ENCODE measurements around the gene EPHB2. TPM values are rescaled to one million over a fixed set of nuclear protein-coding genes. Genes with fewer than 3 reads are reported as not detected.

EPHB2 gene
- total and polyA plus RNA-seq, 2 donors (not counting 1 experiment from before 2014, with no cell fraction given), result 0.07 to 0.39 TPM

GRCh38 chr1:22953740-22954141, 243.1 kb downstream of the EPHB2 start:
- Mint-ChIP-seq H3K27ac (no peak overlapping the region), H3K27me3 (peaks cover 37% of the 10 kb centered on the region), H3K4me3 (no peak overlapping the region), H3K4me1 (no peaks in the 10 kb centered on the region), H3K9me3 (ENCODE audit: insufficient read depth) (peaks cover 2% of the 10 kb centered on the region)
- no peak overlapping the region for H3K9ac ChIP-seq (ENCODE audit: low read length)
- no peaks in the 10 kb centered on the region for H3K79me2 ChIP-seq (ENCODE audit: control insufficient read depth, insufficient read depth, low read length)
- H3K27me3 ChIP-seq (replicated peaks in 1 of 4; ENCODE audit: control extremely low read depth in 1 of 4, control insufficient read depth in 3 of 4, insufficient read depth in 4 of 4, low read length in 3 of 4), result peaks cover 0 to 16% (median 5%) of the 10 kb centered on the region in 4 experiments
- no peak overlapping the region for H3K4me3 ChIP-seq (ENCODE audit: control extremely low read depth in 1 of 5, extremely low read depth in 1 of 5, insufficient read depth in 1 of 5, low read depth in 2 of 5, low read length in 4 of 5)
- no peaks in the 10 kb centered on the region for H4K20me1 ChIP-seq (ENCODE audit: control insufficient read depth, insufficient read depth, low read length, poor library complexity, severe bottlenecking)
- intact Hi-C loops (cut with micrococcal nuclease), result no loop called here
- H3K9me3 ChIP-seq (ENCODE audit: control extremely low read depth in 1 of 3, control insufficient read depth in 2 of 3, insufficient read depth in 1 of 3, low read length in 2 of 3), result no peaks in the 10 kb centered on the region
- H2AFZ ChIP-seq (ENCODE audit: insufficient read depth, low read depth, low read length, poor library complexity, severe bottlenecking), result no peak overlapping the region
- ATAC-seq (ENCODE audit: low read depth) (no peak), DNase-seq (no peak)
- H3K27ac ChIP-seq (ENCODE audit: low read length in 2 of 2), result no peak overlapping the region
- no peak for TF ChIP-seq CTCF (IDR thresholded peaks at IDR 0.05)
- no peak for TF ChIP-seq EZH2 (IDR thresholded peaks at IDR 0.05; ENCODE audit: borderline replicate concordance, insufficient read depth, low read depth, low read length, poor library complexity, severe bottlenecking)
- no peak overlapping the region for H3K4me2 ChIP-seq (replicated peaks; ENCODE audit: low read depth, low read length, poor library complexity, severe bottlenecking)
- ChIA-PET CTCF (no interaction called here), POLR2A (no interaction called here)
- no peaks in the 10 kb centered on the region for H3K36me3 ChIP-seq (replicated peaks in 1 of 2; ENCODE audit: control extremely low read depth in 1 of 2, control insufficient read depth in 1 of 2, extremely low read depth in 1 of 2, insufficient read depth in 2 of 2, low read length in 1 of 2)
- H3K4me1 ChIP-seq (ENCODE audit: control insufficient read depth in 2 of 2, insufficient read depth in 2 of 2, low read length in 2 of 2), result no peaks in the 10 kb centered on the region
- WGBS (ENCODE audit: insufficient coverage), result 24% methylated on average over 38 of the region's 38 CpGs

GRCh38 chr1:22955146-22955545, 244.5 kb downstream of the EPHB2 start:
- Mint-ChIP-seq H3K27ac (no peak overlapping the region), H3K27me3 (peaks cover 30% of the 10 kb centered on the region), H3K9me3 (ENCODE audit: insufficient read depth) (peaks cover 2% of the 10 kb centered on the region), H3K4me3 (no peak overlapping the region), H3K4me1 (no peaks in the 10 kb centered on the region)
- peaks cover 0 to 20% (median 5%) of the 10 kb centered on the region in 4 experiments for H3K27me3 ChIP-seq (replicated peaks in 1 of 4; ENCODE audit: control extremely low read depth in 1 of 4, control insufficient read depth in 3 of 4, insufficient read depth in 4 of 4, low read length in 3 of 4)
- ChIA-PET POLR2A (no interaction called here), CTCF (interaction anchor here (2.0 kb wide), 1 partner anchor 10 kb away, joined by 7 read pairs; no protein-coding TSS in a partner anchor)
- no peaks in the 10 kb centered on the region for H3K79me2 ChIP-seq (ENCODE audit: control insufficient read depth, insufficient read depth, low read length)
- H3K36me3 ChIP-seq (replicated peaks in 1 of 2; ENCODE audit: control extremely low read depth in 1 of 2, control insufficient read depth in 1 of 2, extremely low read depth in 1 of 2, insufficient read depth in 2 of 2, low read length in 1 of 2), result no peaks in the 10 kb centered on the region
- no peak for ATAC-seq (ENCODE audit: low read depth)
- H4K20me1 ChIP-seq (ENCODE audit: control insufficient read depth, insufficient read depth, low read length, poor library complexity, severe bottlenecking), result no peaks in the 10 kb centered on the region
- DNase-seq, result no peak
- H3K9me3 ChIP-seq (ENCODE audit: control extremely low read depth in 1 of 3, control insufficient read depth in 2 of 3, insufficient read depth in 1 of 3, low read length in 2 of 3), result no peaks in the 10 kb centered on the region
- H3K9ac ChIP-seq (ENCODE audit: low read length), result no peak overlapping the region
- no peaks in the 10 kb centered on the region for H3K4me1 ChIP-seq (ENCODE audit: control insufficient read depth in 2 of 2, insufficient read depth in 2 of 2, low read length in 2 of 2)
- H3K4me3 ChIP-seq (ENCODE audit: control extremely low read depth in 1 of 5, extremely low read depth in 1 of 5, insufficient read depth in 1 of 5, low read depth in 2 of 5, low read length in 4 of 5), result no peak overlapping the region
- H3K4me2 ChIP-seq (replicated peaks; ENCODE audit: low read depth, low read length, poor library complexity, severe bottlenecking), result no peak overlapping the region
- no peak overlapping the region for H3K27ac ChIP-seq (ENCODE audit: low read length in 2 of 2)
- no peak overlapping the region for H2AFZ ChIP-seq (ENCODE audit: insufficient read depth, low read depth, low read length, poor library complexity, severe bottlenecking)
- 94% methylated on average over 3 of the region's 7 CpGs for WGBS (ENCODE audit: insufficient coverage)
- TF ChIP-seq EZH2 (IDR thresholded peaks at IDR 0.05; ENCODE audit: borderline replicate concordance, insufficient read depth, low read depth, low read length, poor library complexity, severe bottlenecking) (no peak), CTCF (IDR thresholded peaks at IDR 0.05) (no peak)
- intact Hi-C loops (cut with micrococcal nuclease), result no loop called here

All from B cell (primary cell).